NOMO-1 (cell line): Measurements from ENCODE around the gene ZNF516.

Experiments used
- DNase-seq, 2 experiments: peaks; one replicate each; lab custom pipeline; 2025; ENCODE audit not compliant: unreplicated experiment in 2 of 2; lab: John Stamatoyannopoulos, UW

ZNF516 gene

DNA sequence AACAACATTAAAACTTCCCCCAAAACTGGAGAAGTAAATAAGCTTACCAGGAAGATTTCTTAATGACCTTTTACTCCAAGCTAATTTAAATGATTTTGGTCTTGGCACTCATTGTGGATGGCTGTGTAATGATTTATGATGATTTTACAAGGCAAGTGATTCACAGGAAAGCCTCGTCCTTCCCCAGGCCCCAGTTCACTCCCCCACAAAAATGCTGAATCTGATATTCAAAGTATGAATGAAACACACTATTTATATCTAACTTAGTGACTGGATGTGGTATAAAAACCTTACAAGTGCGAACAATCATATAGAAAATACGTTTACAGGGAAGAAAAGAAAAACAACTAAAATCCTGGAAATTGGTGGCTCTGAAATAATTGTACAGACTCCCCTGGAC lies 49.8 kb downstream of the ZNF516 start:
- DNase-seq: no peak

DNA sequence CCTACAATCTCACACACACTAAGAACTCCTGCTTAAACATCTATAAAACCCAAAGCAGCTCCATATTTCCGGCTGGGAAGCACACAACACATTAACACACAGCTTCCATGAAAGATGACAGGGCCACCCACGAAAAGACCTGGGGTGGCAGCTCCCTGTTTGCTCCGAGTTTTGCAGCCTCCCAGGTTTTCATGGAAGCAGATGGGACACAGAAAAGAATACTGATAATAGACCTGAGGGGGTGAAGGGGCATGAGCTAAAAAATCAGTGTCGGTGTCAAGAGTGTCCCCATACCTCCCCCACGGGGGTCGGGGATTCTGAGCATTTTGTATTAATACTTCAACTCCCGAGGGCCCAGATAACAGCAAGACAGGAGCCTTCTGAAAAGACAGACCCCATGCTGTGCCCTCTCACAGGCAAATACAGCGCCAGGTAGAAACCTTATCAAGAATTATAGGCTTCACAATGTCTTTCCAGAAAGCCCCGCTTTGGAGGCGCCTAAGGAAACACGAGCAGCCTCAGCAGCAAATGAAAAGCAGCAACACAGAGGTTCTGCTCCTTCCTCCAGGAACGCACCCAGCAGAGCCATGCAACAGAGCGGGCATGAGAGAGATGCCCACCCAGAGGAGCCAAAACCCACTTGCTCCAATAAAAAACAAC lies 50.5 kb downstream of the ZNF516 start:
- DNase-seq: no peak

- DNase-seq: no peak
Measured at GRCh38 chr18:76443519-76444445, 51.3 kb downstream of the ZNF516 start.

GRCh38 chr18:76442413-76443171 lies 52.5 kb downstream of the ZNF516 start:
- DNase-seq: no peak

- no peak for DNase-seq
Measured at GRCh38 chr18:76441668-76442412, 53.2 kb downstream of the ZNF516 start.

- no peak for DNase-seq
Measured at GRCh38 chr18:76441002-76441667, 53.9 kb downstream of the ZNF516 start.

- no peak for DNase-seq
Measured at GRCh38 chr18:76437910-76438309, 57.1 kb downstream of the ZNF516 start.

- no peak for DNase-seq
Measured at GRCh38 chr18:76437011-76437410, 58.0 kb downstream of the ZNF516 start.

DNA sequence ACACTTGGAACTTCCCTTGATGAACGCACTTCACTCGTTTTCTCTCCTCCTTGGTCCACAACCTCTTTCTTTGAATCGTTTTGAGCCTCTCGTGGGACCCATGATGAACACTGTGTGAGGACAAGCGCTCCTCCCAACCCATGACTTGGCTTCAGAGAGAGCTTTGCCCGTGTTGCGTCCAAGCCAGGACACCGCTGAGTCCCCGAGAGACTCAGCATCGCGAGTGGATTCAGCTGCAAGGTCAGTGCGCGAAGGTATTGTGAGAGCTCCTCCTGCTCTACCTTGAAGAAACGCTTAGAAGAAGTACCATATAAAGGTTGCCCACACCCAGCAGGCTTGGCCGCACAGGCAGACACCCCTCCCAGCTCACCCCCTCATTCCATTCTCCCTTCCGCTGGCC lies 58.7 kb downstream of the ZNF516 start:
- DNase-seq: no peak

DNA sequence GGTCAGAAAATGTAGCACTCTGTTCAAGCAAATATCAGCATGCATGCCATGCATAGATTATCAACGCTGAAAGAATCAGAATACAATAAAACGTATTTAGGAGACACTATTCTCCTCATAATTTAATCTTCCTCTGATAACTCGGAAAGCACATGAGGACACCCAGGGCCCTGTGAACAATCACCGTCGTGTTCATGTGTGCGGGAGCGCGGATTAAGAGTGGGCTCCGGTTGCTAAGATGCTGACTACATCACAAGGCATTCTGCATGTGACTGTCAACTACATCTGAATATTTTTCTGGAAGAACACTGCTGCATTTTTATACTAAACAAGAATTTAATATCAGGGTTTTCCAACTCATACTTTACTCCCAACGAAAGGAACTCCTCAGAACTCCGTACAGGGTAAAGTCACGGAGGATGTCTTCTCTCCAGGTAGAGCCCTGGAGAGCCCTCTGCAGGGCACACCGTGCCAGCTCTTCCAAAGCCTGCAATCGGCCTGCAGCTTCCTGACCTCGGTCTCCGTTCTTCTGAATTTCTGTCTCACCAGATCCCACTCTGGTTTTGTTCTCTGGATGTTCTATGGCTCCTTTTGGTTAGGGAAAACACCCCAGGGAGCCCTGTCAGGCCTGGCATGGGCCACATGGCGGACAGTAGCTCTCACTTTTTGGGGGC lies 59.6 kb downstream of the ZNF516 start:
- no peak for DNase-seq

DNA sequence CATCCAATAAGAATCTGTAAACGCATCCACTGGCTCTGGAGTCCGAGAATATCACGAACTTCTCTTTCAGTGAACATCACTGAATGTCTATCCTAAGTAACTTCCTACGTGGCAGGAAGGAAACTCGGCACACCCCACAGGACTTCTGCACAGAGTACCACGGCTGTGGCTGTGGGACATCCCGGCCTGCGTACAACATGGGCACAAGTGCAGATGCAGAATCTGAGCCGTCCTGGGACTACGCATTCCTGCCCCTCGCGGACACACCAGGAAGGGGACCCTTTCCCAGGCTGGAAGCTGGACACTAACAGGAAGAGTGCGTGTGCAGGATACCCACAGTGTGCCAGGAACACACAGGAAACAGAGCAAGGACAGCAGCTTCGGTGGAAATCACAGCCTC lies 60.6 kb downstream of the ZNF516 start:
- DNase-seq: no peak

DNA sequence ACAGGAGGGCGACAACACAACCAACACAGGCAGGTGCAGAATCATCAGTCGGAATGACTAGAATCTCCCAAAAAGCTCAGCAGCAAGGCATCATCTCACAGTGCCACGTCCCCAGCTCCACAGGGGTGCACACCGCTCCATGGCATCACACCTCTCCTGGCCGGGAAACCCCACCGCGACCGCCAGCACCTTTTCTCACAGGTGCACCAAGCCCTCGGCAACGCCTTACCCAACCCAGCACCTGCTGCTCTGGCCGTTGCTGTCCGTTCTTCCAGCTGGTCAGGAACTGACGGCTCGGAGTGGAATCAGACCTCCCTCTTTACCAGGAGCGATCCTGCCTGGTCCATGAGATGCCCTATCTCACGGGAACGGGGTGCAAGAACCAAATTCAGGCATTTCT lies 61.3 kb downstream of the ZNF516 start:
- no peak for DNase-seq

DNA sequence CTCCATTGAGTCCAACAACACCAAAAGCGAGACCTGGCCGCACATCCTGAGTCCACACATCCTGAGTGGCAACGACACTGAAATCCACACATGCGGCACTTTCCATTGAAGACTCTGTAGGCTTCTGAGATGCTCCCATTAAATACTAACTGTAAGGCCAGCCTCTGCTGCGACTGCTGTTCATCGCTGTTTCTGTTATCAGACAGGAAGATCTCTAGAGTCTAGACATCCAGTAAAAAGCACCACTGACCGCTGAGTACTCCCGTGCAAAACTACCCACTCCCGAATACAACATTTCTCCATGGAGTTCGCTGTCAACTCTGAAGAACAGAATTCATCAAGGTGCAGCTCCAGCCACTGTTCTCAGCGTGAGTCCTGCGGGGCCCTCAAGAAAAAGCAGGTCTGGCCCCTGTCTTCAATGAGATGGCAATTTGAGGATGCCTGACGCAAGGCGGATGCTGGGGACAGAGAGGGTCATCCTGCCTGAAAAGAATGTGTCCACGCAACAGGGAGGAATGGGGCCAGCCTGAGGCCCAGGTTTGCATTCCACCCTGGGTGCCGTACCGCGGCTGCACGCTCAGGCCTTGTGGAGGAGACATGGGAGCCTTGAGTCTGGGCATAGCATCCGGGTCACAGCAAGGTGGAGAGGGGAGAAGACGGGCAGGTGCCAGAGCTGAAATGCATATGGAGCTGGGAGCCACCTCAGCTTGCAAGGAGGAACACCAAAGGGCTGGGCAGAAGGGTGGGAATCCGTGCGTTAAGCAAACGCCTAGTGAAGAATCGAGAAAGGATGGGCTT lies 61.9 kb downstream of the ZNF516 start:
- DNase-seq: no peak

DNA sequence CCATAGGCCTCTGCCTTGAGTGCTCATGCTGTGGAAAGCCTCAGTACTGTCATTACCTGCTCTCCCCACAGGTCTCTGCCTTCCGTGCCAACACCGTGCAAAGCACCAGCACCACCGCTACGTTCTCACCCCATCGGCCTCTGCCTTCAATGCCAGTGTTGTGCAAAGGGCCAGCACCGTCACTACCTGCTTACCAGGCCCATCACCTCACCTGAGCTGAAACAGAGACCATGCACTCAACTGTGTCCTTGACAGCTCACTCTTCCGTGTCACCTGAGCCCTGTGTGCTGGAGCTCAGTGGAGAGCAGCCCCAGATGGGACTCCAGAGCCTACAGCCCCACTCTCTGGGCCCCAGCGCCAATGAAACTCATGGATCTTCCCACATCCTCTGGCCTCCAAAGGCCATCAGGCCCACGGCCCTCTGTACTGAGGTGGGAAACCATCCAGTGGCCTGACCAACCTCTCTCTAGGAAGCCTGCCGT lies 62.7 kb downstream of the ZNF516 start:
- DNase-seq: no peak

GRCh38 chr18:76431437-76432273 lies 63.4 kb downstream of the ZNF516 start:
- no peak for DNase-seq

DNA sequence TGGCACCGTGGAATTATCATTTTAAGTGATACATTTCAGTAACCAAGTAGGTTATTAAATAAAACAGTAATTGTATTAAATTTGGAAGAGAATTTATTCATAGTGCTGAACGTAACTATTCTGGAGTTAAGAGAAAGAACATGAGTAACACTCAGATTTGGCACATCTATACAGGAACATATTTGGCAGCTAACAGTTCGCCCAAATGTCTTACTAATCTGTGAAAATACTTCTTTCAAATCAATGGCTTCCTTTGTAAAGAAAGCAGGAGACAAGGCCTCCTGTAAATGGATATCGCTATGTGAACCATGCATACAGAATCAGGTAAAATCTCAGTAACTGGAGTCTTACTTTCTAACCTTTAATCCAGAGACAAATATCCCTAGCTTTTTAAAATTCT lies 64.4 kb downstream of the ZNF516 start:
- DNase-seq: no peak

DNA sequence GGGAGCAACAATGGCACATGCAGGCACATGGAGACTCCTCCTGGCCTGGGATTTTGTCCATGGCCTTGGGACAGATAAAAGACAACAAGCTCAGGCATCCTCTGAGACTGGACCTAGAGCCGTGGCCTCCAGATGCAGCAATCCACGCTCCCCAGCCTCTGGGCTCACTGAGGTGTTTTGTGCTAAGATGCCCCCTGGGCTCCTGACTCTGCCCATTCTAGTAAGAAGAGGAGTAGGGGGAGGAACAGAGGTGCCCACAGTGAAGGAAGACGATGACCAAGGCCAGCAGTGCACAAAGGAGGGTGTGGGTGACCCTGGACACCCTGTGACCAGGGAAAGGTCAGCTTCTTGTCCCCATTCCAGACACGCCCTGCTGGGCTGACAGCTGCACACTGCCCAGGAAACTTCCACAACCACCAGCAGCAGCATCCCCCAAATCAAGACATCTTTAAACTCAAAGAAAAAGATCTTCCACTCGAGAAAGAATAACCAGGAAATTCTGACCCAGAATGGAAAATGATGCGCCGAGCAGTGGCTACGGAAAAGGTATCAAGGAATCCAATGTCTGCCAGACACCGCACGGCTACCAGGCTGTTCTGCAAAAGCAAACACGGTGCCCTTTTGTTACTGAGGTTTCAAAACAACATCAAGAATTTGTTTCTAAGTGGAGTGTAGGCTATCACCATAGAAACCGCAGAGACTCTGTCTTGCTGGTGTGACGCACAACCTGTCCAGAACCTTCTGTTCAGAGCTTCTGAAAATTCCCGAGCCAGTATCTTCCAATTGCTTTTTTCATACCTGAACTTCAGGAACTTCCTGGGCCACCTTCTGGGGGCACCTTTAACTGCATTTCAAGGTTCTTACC lies 65.5 kb downstream of the ZNF516 start:
- DNase-seq: no peak
